Activated CD4-positive, alpha-beta T cell treated with anti-CD3 and anti-CD28 coated beads, Interleukin-2, Interleukin-6, amounts not matched to agents 100 ng/mL and 50 ng/mL, durations not matched to agents 16 hours and 8 hours (primary cell): ENCODE data around the gene EFCAB11.

Experiments
- DNase-seq: peaks from one replicate; pipeline ENCODE4 v3.0.0-alpha.2; 2020

Gene EFCAB11

GRCh38 chr14:89954070-89955021 is at the start of gene EFCAB11:
TSS of gene EFCAB11 (minus strand) at chr14:89954730. CDS start at chr14:89954660, 70 bp downstream.
- DNase-seq, result peak; percentile 98

- peak; percentile 57 for DNase-seq
These were observed 49.2 kb upstream of the EFCAB11 start for GRCh38 chr14:90003526-90004307.

- DNase-seq, result no peak
These were observed 46.4 kb upstream of the EFCAB11 start for GRCh38 chr14:90000935-90001334.

GRCh38 chr14:89996963-89997362 is 42.4 kb upstream of the EFCAB11 start:
- DNase-seq, result no peak

- no peak for DNase-seq
These were observed 37.7 kb upstream of the EFCAB11 start for GRCh38 chr14:89992273-89992672.

- no peak for DNase-seq
These were observed 36.2 kb upstream of the EFCAB11 start for GRCh38 chr14:89990623-89991275.

GRCh38 chr14:89990218-89990617 is 35.7 kb upstream of the EFCAB11 start:
- DNase-seq, result no peak

GRCh38 chr14:89988787-89989186 is 34.3 kb upstream of the EFCAB11 start:
- no peak for DNase-seq

- DNase-seq, result no peak
These were observed 32.6 kb upstream of the EFCAB11 start for GRCh38 chr14:89987161-89987475.

GRCh38 chr14:89986462-89987160 is 32.1 kb upstream of the EFCAB11 start:
- no peak for DNase-seq

GRCh38 chr14:89983375-89983774 is 28.8 kb upstream of the EFCAB11 start:
- DNase-seq, result no peak

- DNase-seq, result no peak
These were observed 24.1 kb upstream of the EFCAB11 start for GRCh38 chr14:89978656-89979055.

GRCh38 chr14:89977668-89978067 is 23.1 kb upstream of the EFCAB11 start:
- no peak for DNase-seq

- DNase-seq, result peak; percentile 65
These were observed 18.8 kb upstream of the EFCAB11 start for GRCh38 chr14:89973234-89973823.

GRCh38 chr14:89965839-89966238 is 11.3 kb upstream of the EFCAB11 start:
- no peak for DNase-seq

GRCh38 chr14:89963288-89963978 is 8.9 kb upstream of the EFCAB11 start:
- DNase-seq, result no peak

- DNase-seq, result no peak
These were observed 6.4 kb upstream of the EFCAB11 start for GRCh38 chr14:89960914-89961313.

- DNase-seq, result peak; percentile 19
These were observed 5.4 kb upstream of the EFCAB11 start for GRCh38 chr14:89959853-89960445.

GRCh38 chr14:89958966-89959365 is 4.4 kb upstream of the EFCAB11 start:
- DNase-seq, result no peak

GRCh38 chr14:89957791-89958190 is 3.3 kb upstream of the EFCAB11 start:
- DNase-seq, result no peak

GRCh38 chr14:89957376-89957775 is 2.8 kb upstream of the EFCAB11 start:
- DNase-seq, result no peak
